ENCODE measurements around the gene HAUS3.

The HAUS3 gene

GRCh38 chr4:2272026-2272827 lies 30.3 kb upstream of the HAUS3 start:
- Histone ChIP-seq H3K27ac (no peak overlapping the region), H3K9me3 (ENCODE audit: low read depth, low read length) (no peaks in the 10 kb centered on the region), H3K36me3 (ENCODE audit: insufficient read depth, low read length) (no peaks in the 10 kb centered on the region), H3K9ac (ENCODE audit: insufficient read length) (no peak overlapping the region), H3K4me3 (no peak overlapping the region)
- TF ChIP-seq FOXP2 (optimal IDR thresholded peaks at IDR 0.05; ENCODE audit: control extremely low read depth, extremely low read length, insufficient read depth): no peak
- TF ChIP-seq EZH2 (IDR thresholded peaks at IDR 0.05): no peak
- TF ChIP-seq POLR2AphosphoS5 (IDR thresholded peaks at IDR 0.05; ENCODE audit: borderline replicate concordance, low read depth, low read length): no peak
- DNase-seq (ENCODE audit: low read depth, low spot score): no peak

- H3K27ac ChIP-seq: no peak overlapping the region
- H3K4me3 ChIP-seq: no peak overlapping the region
- no peak for DNase-seq (ENCODE audit: low read depth, low spot score)
- no peaks in the 10 kb centered on the region for H3K9me3 ChIP-seq (ENCODE audit: low read depth, low read length)
- TF ChIP-seq POLR2AphosphoS5 (IDR thresholded peaks at IDR 0.05; ENCODE audit: borderline replicate concordance, low read depth, low read length): no peak
- TF ChIP-seq FOXP2 (optimal IDR thresholded peaks at IDR 0.05; ENCODE audit: control extremely low read depth, extremely low read length, insufficient read depth): no peak
- no peak for TF ChIP-seq EZH2 (IDR thresholded peaks at IDR 0.05)
- no peaks in the 10 kb centered on the region for H3K36me3 ChIP-seq (ENCODE audit: insufficient read depth, low read length)
- no peak overlapping the region for H3K9ac ChIP-seq (ENCODE audit: insufficient read length)
Measured at GRCh38 chr4:2271279-2272025, 29.5 kb upstream of the HAUS3 start.

- Histone ChIP-seq H3K27ac (no peak overlapping the region), H3K9me3 (ENCODE audit: low read depth, low read length) (no peaks in the 10 kb centered on the region), H3K36me3 (ENCODE audit: insufficient read depth, low read length) (no peaks in the 10 kb centered on the region), H3K4me3 (no peak overlapping the region), H3K9ac (ENCODE audit: insufficient read length) (no peak overlapping the region)
- no peak for TF ChIP-seq FOXP2 (optimal IDR thresholded peaks at IDR 0.05; ENCODE audit: control extremely low read depth, extremely low read length, insufficient read depth)
- no peak for TF ChIP-seq EZH2 (IDR thresholded peaks at IDR 0.05)
- no peak for TF ChIP-seq POLR2AphosphoS5 (IDR thresholded peaks at IDR 0.05; ENCODE audit: borderline replicate concordance, low read depth, low read length)
- DNase-seq (ENCODE audit: low read depth, low spot score): no peak
Measured at GRCh38 chr4:2270341-2271165, 28.6 kb upstream of the HAUS3 start.

GRCh38 chr4:2269618-2270163 lies 27.8 kb upstream of the HAUS3 start:
- Histone ChIP-seq H3K36me3 (ENCODE audit: insufficient read depth, low read length) (no peaks in the 10 kb centered on the region), H3K4me3 (no peak overlapping the region), H3K27ac (no peak overlapping the region), H3K9ac (ENCODE audit: insufficient read length) (no peak overlapping the region), H3K9me3 (ENCODE audit: low read depth, low read length) (no peaks in the 10 kb centered on the region)
- TF ChIP-seq FOXP2 (optimal IDR thresholded peaks at IDR 0.05; ENCODE audit: control extremely low read depth, extremely low read length, insufficient read depth) (no peak), POLR2AphosphoS5 (IDR thresholded peaks at IDR 0.05; ENCODE audit: borderline replicate concordance, low read depth, low read length) (no peak), EZH2 (IDR thresholded peaks at IDR 0.05) (no peak)
- no peak for DNase-seq (ENCODE audit: low read depth, low spot score)

- no peak overlapping the region for H3K9ac ChIP-seq (ENCODE audit: insufficient read length)
- no peak overlapping the region for H3K4me3 ChIP-seq
- no peaks in the 10 kb centered on the region for H3K9me3 ChIP-seq (ENCODE audit: low read depth, low read length)
- no peak overlapping the region for H3K27ac ChIP-seq
- TF ChIP-seq FOXP2 (optimal IDR thresholded peaks at IDR 0.05; ENCODE audit: control extremely low read depth, extremely low read length, insufficient read depth) (no peak), POLR2AphosphoS5 (IDR thresholded peaks at IDR 0.05; ENCODE audit: borderline replicate concordance, low read depth, low read length) (no peak), EZH2 (IDR thresholded peaks at IDR 0.05) (no peak)
- no peaks in the 10 kb centered on the region for H3K36me3 ChIP-seq (ENCODE audit: insufficient read depth, low read length)
- DNase-seq (ENCODE audit: low read depth, low spot score): no peak
Measured at GRCh38 chr4:2269206-2269531, 27.2 kb upstream of the HAUS3 start.

GRCh38 chr4:2268357-2269205 lies 26.7 kb upstream of the HAUS3 start:
- no peaks in the 10 kb centered on the region for H3K9me3 ChIP-seq (ENCODE audit: low read depth, low read length)
- no peak overlapping the region for H3K9ac ChIP-seq (ENCODE audit: insufficient read length)
- H3K4me3 ChIP-seq: no peak overlapping the region
- TF ChIP-seq EZH2 (IDR thresholded peaks at IDR 0.05): no peak
- TF ChIP-seq FOXP2 (optimal IDR thresholded peaks at IDR 0.05; ENCODE audit: control extremely low read depth, extremely low read length, insufficient read depth): no peak
- TF ChIP-seq POLR2AphosphoS5 (IDR thresholded peaks at IDR 0.05; ENCODE audit: borderline replicate concordance, low read depth, low read length): no peak
- DNase-seq (ENCODE audit: low read depth, low spot score): no peak
- H3K27ac ChIP-seq: no peak overlapping the region
- no peaks in the 10 kb centered on the region for H3K36me3 ChIP-seq (ENCODE audit: insufficient read depth, low read length)

- TF ChIP-seq POLR2AphosphoS5 (IDR thresholded peaks at IDR 0.05; ENCODE audit: borderline replicate concordance, low read depth, low read length) (no peak), EZH2 (IDR thresholded peaks at IDR 0.05) (no peak), FOXP2 (optimal IDR thresholded peaks at IDR 0.05; ENCODE audit: control extremely low read depth, extremely low read length, insufficient read depth) (no peak)
- no peak for DNase-seq (ENCODE audit: low read depth, low spot score)
- Histone ChIP-seq H3K27ac (no peak overlapping the region), H3K9me3 (ENCODE audit: low read depth, low read length) (no peaks in the 10 kb centered on the region), H3K4me3 (no peak overlapping the region), H3K9ac (ENCODE audit: insufficient read length) (no peak overlapping the region), H3K36me3 (ENCODE audit: insufficient read depth, low read length) (no peaks in the 10 kb centered on the region)
Measured at GRCh38 chr4:2267841-2268240, 25.9 kb upstream of the HAUS3 start.

All from SK-N-MC (cell line).